IMR-90 (cell line): ENCODE results near the gene TMTC1. TPM values are rescaled to one million over a fixed set of nuclear protein-coding genes. Genes with fewer than 3 reads are reported as not detected.
A peak's percentile ranks its signal among the peaks of the same experiment; 100 is the strongest.

Experiments
- ATAC-seq: fragments of 200-7000 bp; cut with Tn5 transposase; 2 replicates; pipeline ENCODE4 v1.9.1; 2020; ENCODE audit warnings: low read depth, mild to moderate bottlenecking, moderate library complexity
- BruUV-seq: library from RNA; stranded (reverse); fragments of 400-500 nt; replicated peaks from 2 replicates; lab custom pipeline; 2021; lab: Mats Ljungman, UMichigan
- CTCF ChIA-PET: fragments of 300-600 bp; formaldehyde crosslinking; extraction: SDS; loops from one replicate; lab custom pipeline; 2021; ENCODE audit warnings: antibody characterized with exemption; lab: Yijun Ruan, JAX
- POLR2A ChIA-PET: fragments of 300-600 bp; sonication (Branson Sonifier 250); formaldehyde crosslinking; loops from one replicate; lab custom pipeline; 2022; ENCODE audit warnings: antibody characterized with exemption; ENCODE audit not compliant: unreplicated experiment; lab: Charles Lee
- DNase-seq: peaks from one replicate; pipeline ENCODE4 v3.0.0; 2013
- H2AFZ ChIP-seq: replicated peaks from 2 replicates; pipeline ENCODE3; 2013; ENCODE audit warnings: low read length, mild to moderate bottlenecking; ENCODE audit not compliant: poor library complexity
- H2AK5ac ChIP-seq: 2 replicates; pipeline ENCODE4 v1.6.1; 2013; ENCODE audit warnings: low read depth, low read length, inconsistent platforms
- H2AK9ac ChIP-seq: replicated peaks from 2 replicates; pipeline ENCODE3; 2013; ENCODE audit warnings: mild to moderate bottlenecking, low read depth, low read length, moderate library complexity; ENCODE audit not compliant: poor library complexity
- H2BK120ac ChIP-seq: 2 replicates; pipeline ENCODE4 v1.6.1; 2013; ENCODE audit warnings: low read depth, low read length, inconsistent platforms
- H2BK15ac ChIP-seq: 3 replicates; pipeline ENCODE4 v1.6.1; 2013; ENCODE audit warnings: low read depth, low read length, inconsistent platforms
- H2BK20ac ChIP-seq: 2 replicates; pipeline ENCODE4 v1.6.1; 2013; ENCODE audit warnings: low read depth, mild to moderate bottlenecking, inconsistent platforms, low read length, moderate library complexity
- H2BK5ac ChIP-seq: 2 replicates; pipeline ENCODE4 v1.6.1; 2013; ENCODE audit warnings: mild to moderate bottlenecking, low read depth, low read length, inconsistent platforms; ENCODE audit not compliant: poor library complexity, severe bottlenecking
- H3K14ac ChIP-seq: replicated peaks from 2 replicates; pipeline ENCODE4 v1.6.1; 2013; ENCODE audit warnings: low read depth, low read length, inconsistent platforms
- H3K18ac ChIP-seq: 2 replicates; pipeline ENCODE4 v1.6.1; 2013; ENCODE audit warnings: low read depth, low read length, control low read depth
- H3K23ac ChIP-seq: 2 replicates; pipeline ENCODE4 v1.6.1; 2013; ENCODE audit warnings: low read depth, low read length, inconsistent platforms
- H3K27ac ChIP-seq: 2 replicates; pipeline ENCODE4 v1.5.1; 2013; ENCODE audit warnings: mild to moderate bottlenecking, control low read depth, low read length; ENCODE audit not compliant: insufficient read depth
- H3K27me3 ChIP-seq: 2 replicates; pipeline ENCODE4 v1.6.1; 2013; ENCODE audit warnings: low read length; ENCODE audit not compliant: control insufficient read depth, insufficient read depth
- H3K36me3 ChIP-seq: 2 replicates; pipeline ENCODE4 v1.6.1; 2013; ENCODE audit warnings: low read length, mixed read lengths; ENCODE audit not compliant: control insufficient read depth, insufficient read depth
- H3K4ac ChIP-seq: 2 replicates; pipeline ENCODE4 v1.6.1; 2013; ENCODE audit warnings: low read depth, low read length, inconsistent platforms
- H3K4me1 ChIP-seq: 2 replicates; pipeline ENCODE4 v1.6.1; 2013; ENCODE audit warnings: low read length, mixed read lengths; ENCODE audit not compliant: control insufficient read depth, insufficient read depth
- H3K4me2 ChIP-seq: 2 replicates; pipeline ENCODE4 v1.6.1; 2013; ENCODE audit warnings: low read depth, mild to moderate bottlenecking, control low read depth, low read length, moderate library complexity
- H3K4me3 ChIP-seq: 2 replicates; pipeline ENCODE4 v1.5.1; 2013; ENCODE audit warnings: low read depth, mild to moderate bottlenecking, control low read depth, low read length, moderate library complexity; ENCODE audit not compliant: insufficient read depth
- H3K56ac ChIP-seq: 2 replicates; pipeline ENCODE4 v1.6.1; 2013; ENCODE audit warnings: low read length, inconsistent platforms; ENCODE audit not compliant: insufficient read depth; ENCODE audit errors: extremely low read depth
- H3K79me1 ChIP-seq, 2 experiments: 2 replicates each; pipeline ENCODE4 v1.6.1; 2013; ENCODE audit warnings: low read length in 2 of 2, inconsistent platforms in 1 of 2, low read depth in 1 of 2
- H3K9ac ChIP-seq: 2 replicates; pipeline ENCODE4 v1.6.1; 2013; ENCODE audit warnings: low read depth, low read length, control low read depth
- H3K9me1 ChIP-seq: 2 replicates; pipeline ENCODE4 v1.6.1; 2013; ENCODE audit warnings: low read length, inconsistent platforms; ENCODE audit not compliant: insufficient read depth
- H3K9me3 ChIP-seq: 2 replicates; pipeline ENCODE4 v1.6.1; 2013; ENCODE audit warnings: low read length; ENCODE audit not compliant: control insufficient read depth, insufficient read depth
- H4K20me1 ChIP-seq: 2 replicates; pipeline ENCODE4 v1.6.1; 2013; ENCODE audit warnings: low read length, inconsistent platforms; ENCODE audit not compliant: insufficient read depth
- H4K5ac ChIP-seq: 2 replicates; pipeline ENCODE4 v1.6.1; 2013; ENCODE audit warnings: mild to moderate bottlenecking, low read depth, low read length, control low read depth
- H4K8ac ChIP-seq, 2 experiments: 2 replicates each; pipeline ENCODE4 v1.6.1; 2013; ENCODE audit warnings: low read depth in 2 of 2, low read length in 2 of 2, control low read depth in 1 of 2, inconsistent platforms in 1 of 2
- H4K91ac ChIP-seq: 2 replicates; pipeline ENCODE4 v1.6.1; 2013; ENCODE audit warnings: low read depth, low read length, inconsistent platforms; ENCODE audit not compliant: insufficient read depth
- BHLHE40 ChIP-seq: fragments of 150-350 bp; IDR thresholded peaks from 2 replicates; pipeline ENCODE4 v1.6.1; 2016; ENCODE audit warnings: mild to moderate bottlenecking, low read depth, low read length
- CEBPB ChIP-seq: IDR thresholded peaks from 2 replicates; pipeline ENCODE4 v1.6.1; 2012; ENCODE audit warnings: low read depth, low read length, improper control_type of control experiment
- CTCF ChIP-seq: conservative IDR thresholded peaks from 2 replicates; pipeline ENCODE4 v1.5.1; 2012; ENCODE audit warnings: mild to moderate bottlenecking, low read depth, low read length, improper control_type of control experiment
- MAFK ChIP-seq: IDR thresholded peaks from 2 replicates; pipeline ENCODE4 v1.6.1; 2012; ENCODE audit warnings: low read depth, low read length, improper control_type of control experiment
- MAZ ChIP-seq: IDR thresholded peaks from 2 replicates; pipeline ENCODE4 v1.6.1; 2012; ENCODE audit warnings: low read depth, mild to moderate bottlenecking, low read length, improper control_type of control experiment, moderate library complexity, borderline replicate concordance
- NFE2L2 ChIP-seq: fragments of 150-350 bp; IDR thresholded peaks from 2 replicates; pipeline ENCODE4 v1.6.1; 2016; ENCODE audit warnings: low read depth, mild to moderate bottlenecking, low read length
- POLR2A ChIP-seq: IDR thresholded peaks from 2 replicates; pipeline ENCODE4 v1.6.1; 2012; ENCODE audit warnings: mild to moderate bottlenecking, low read depth, low read length
- SMC3 ChIP-seq: fragments of 150-350 bp; IDR thresholded peaks from 2 replicates; pipeline ENCODE4 v1.6.1; 2016; ENCODE audit warnings: low read depth, mild to moderate bottlenecking, antibody characterized with exemption, low read length, moderate library complexity
- WGBS, 2 experiments: methylation state at CpG; one replicate each; pipeline versions ENCODE4 v1.1.5 to v1.1.7; 2013; ENCODE audit warnings: missing lambda C conversion rate in 2 of 2; ENCODE audit not compliant: insufficient read length in 1 of 2; ENCODE audit errors: extremely low coverage in 2 of 2; 5-methylcytosine and 5-hydroxymethylcytosine counted together
- dilution Hi-C: fragments of 300-500 bp; cut with HindIII; formaldehyde crosslinking; loops from one replicate; pipeline ENCODE4 v1.14.3; 2018; ENCODE audit warnings: low sequenced_read_pairs; ENCODE audit not compliant: unreplicated experiment
- in situ Hi-C: fragments of 300-500 bp; cut with MboI; formaldehyde crosslinking; loops from 3 replicates; pipeline ENCODE4 v1.14.3; 2019; ENCODE audit warnings: low sequenced_read_pairs, inconsistent platforms, mixed read lengths
- intact Hi-C: fragments of 100-400 bp; cut with micrococcal nuclease; formaldehyde crosslinking; loops from 2 replicates; pipeline ENCODE4 v1.10.0; 2022
- polyA plus RNA-seq, 3 experiments: library from polyadenylated mRNA; depleted of rRNA; stranded (reverse); fragments of >200 nt; gene quantifications; 2 replicates each; pipeline ENCODE4 v1.2.3, GENCODE V29; 2012; ENCODE audit warnings: low replicate concordance in 1 of 3
- total RNA-seq: library from RNA; depleted of rRNA; stranded (reverse); fragments of >200 nt; gene quantifications from 2 replicates; pipeline ENCODE4 v1.2.3, GENCODE V29; 2012
- TF ChIP-seq, protein P1 (sequence below): fragments of 150-350 bp; IDR thresholded peaks from 2 replicates; pipeline ENCODE4 v1.6.1; 2017; ENCODE audit warnings: mild to moderate bottlenecking, antibody characterized with exemption, low read length, low read depth

TMTC1 gene
- total and polyA plus RNA-seq, 2 of the 4 experiments (the other 2 are of a cell fraction), result 12.5 to 36.4 TPM

DNA sequence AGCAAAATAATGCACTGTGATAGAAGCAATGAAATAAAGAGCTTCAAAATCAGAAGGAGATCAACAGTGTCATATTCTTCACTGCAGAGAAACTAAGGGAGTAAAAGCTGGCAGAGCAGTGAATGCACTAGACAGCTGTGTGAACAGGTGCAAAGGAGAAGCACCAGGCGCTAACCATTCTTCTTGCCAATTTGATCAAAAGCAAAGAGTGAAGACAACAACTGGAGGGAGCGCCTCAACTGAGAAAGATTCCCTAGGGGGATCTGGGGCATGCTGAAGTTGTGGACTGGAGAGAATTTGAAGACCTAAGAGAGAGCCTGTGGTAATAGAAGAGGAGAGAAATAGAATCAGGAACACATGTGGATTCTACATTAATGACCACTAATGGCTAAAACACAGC lies 235.9 kb downstream of the TMTC1 start:
- ATAC-seq (no peak), DNase-seq (no peak)
- TF ChIP-seq POLR2A, result no peak
- no peak for TF ChIP-seq MAZ
- no peak for TF ChIP-seq MAFK
- no peak for TF ChIP-seq SMC3
- no peak for TF ChIP-seq BHLHE40
- no peak for TF ChIP-seq CTCF
- TF ChIP-seq NFE2L2, result no peak
- TF ChIP-seq, protein P1, sequence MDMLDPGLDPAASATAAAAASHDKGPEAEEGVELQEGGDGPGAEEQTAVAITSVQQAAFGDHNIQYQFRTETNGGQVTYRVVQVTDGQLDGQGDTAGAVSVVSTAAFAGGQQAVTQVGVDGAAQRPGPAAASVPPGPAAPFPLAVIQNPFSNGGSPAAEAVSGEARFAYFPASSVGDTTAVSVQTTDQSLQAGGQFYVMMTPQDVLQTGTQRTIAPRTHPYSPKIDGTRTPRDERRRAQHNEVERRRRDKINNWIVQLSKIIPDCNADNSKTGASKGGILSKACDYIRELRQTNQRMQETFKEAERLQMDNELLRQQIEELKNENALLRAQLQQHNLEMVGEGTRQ, result no peak
- no peak for TF ChIP-seq CEBPB
- H2BK15ac ChIP-seq, result peak overlapping the region; percentile 63; the same call in 1 of the 3 replicates
- H2BK120ac ChIP-seq, result peak overlapping the region; percentile 93
- peak overlapping the region; percentile 88 for H2BK5ac ChIP-seq
- H4K8ac ChIP-seq, result peak overlapping the region; percentile 39 to 63
- H2BK20ac ChIP-seq, result peak overlapping the region; percentile 96
- H3K56ac ChIP-seq, result peak overlapping the region; percentile 59; the same call in 1 of the 2 replicates
- peak overlapping the region; percentile 67 for H4K5ac ChIP-seq
- H3K9ac ChIP-seq, result no peak overlapping the region
- H4K91ac ChIP-seq, result peak overlapping the region; percentile 95
- no peak overlapping the region; the same call in 1 of the 2 replicates for H3K4me2 ChIP-seq
- H3K27ac ChIP-seq, result peak overlapping the region; percentile 68
- H3K14ac ChIP-seq, result peak overlapping the region; percentile 26
- no CpG with 5 or more reads among the region's 2 CpGs for WGBS, 2 experiments
- H2AFZ ChIP-seq, result no peak overlapping the region
- dilution Hi-C loops (no loop called here), in situ Hi-C loops (loop anchor here (10.0 kb wide), 1 partner anchor 237 kb away; the partner anchor contains the start of gene TMTC1), intact Hi-C loops (loop anchor here (2.0 kb wide), 1 partner anchor 235 kb away; the partner anchor contains the start of gene TMTC1)
- peak overlapping the region; percentile 75 for H2AK5ac ChIP-seq
- H3K9me3 ChIP-seq, result no peaks in the 10 kb centered on the region
- H4K20me1 ChIP-seq, result no peaks in the 10 kb centered on the region
- no peaks in the 10 kb centered on the region for H3K36me3 ChIP-seq
- H3K27me3 ChIP-seq, result no peaks in the 10 kb centered on the region
- H3K4me1 ChIP-seq, result peaks cover 16% of the 10 kb centered on the region
- H3K79me1 ChIP-seq, result peaks cover 0 to 22% of the 10 kb centered on the region in 2 experiments; a peak in 2 of 4 replicates
- H2AK9ac ChIP-seq, result no peak overlapping the region
- ChIA-PET POLR2A (no interaction called here), CTCF (no interaction called here)
- no TSS peak for BruUV-seq
- H3K9me1 ChIP-seq, result peaks cover 16% of the 10 kb centered on the region
- no peak overlapping the region for H3K4me3 ChIP-seq
- H3K23ac ChIP-seq, result peak overlapping the region; percentile 80
- peak overlapping the region; percentile 80 for H3K18ac ChIP-seq
- H3K4ac ChIP-seq, result peak overlapping the region; percentile 88
